Fibroblast of mammary gland (primary cell): ENCODE data around the gene SBSN.

Experiments
- DNase-seq: peaks from one replicate; pipeline ENCODE4 v3.0.0-alpha.2; 2010; ENCODE audit warnings: low read depth
- H3K4me3 ChIP-seq: 2 replicates; pipeline ENCODE4 v1.5.1; 2011; ENCODE audit warnings: low read depth, mild to moderate bottlenecking, low read length, moderate library complexity; ENCODE audit not compliant: control insufficient read depth
- CTCF ChIP-seq: conservative IDR thresholded peaks from 2 replicates; pipeline ENCODE4 v1.5.1; 2011; ENCODE audit warnings: low read depth, low read length, inconsistent platforms; ENCODE audit not compliant: control insufficient read depth, insufficient read depth

Gene SBSN

GRCh38 chr19:35528218-35529038 is at the start of gene SBSN:
SBSN (minus strand) TSS chr19:35528311; CDS start chr19:35528281, 30 bp downstream.
- TF ChIP-seq CTCF = no peak
- no peak within 1 kb of the TSS for H3K4me3 ChIP-seq
- peak; percentile 93 for DNase-seq

- DNase-seq = no peak
- TF ChIP-seq CTCF = no peak
- H3K4me3 ChIP-seq = no peak overlapping the region
Measured at GRCh38 chr19:35571406-35571965, 43.4 kb upstream of the SBSN start.

GRCh38 chr19:35569281-35569781 is 41.2 kb upstream of the SBSN start:
- H3K4me3 ChIP-seq = no peak overlapping the region
- no peak for TF ChIP-seq CTCF
- DNase-seq = no peak

- H3K4me3 ChIP-seq = no peak overlapping the region
- DNase-seq = no peak
- TF ChIP-seq CTCF = no peak
Measured at GRCh38 chr19:35566738-35567137, 38.6 kb upstream of the SBSN start.

GRCh38 chr19:35565016-35565856 is 37.1 kb upstream of the SBSN start:
- no peak for DNase-seq
- no peak overlapping the region for H3K4me3 ChIP-seq
- no peak for TF ChIP-seq CTCF

GRCh38 chr19:35563207-35563829 is 35.2 kb upstream of the SBSN start, which contains the start of gene ATP4A:
ATP4A (minus strand) TSS chr19:35563658; CDS start chr19:35563629, 29 bp downstream.
- no peak for TF ChIP-seq CTCF
- no peak within 1 kb of the TSS for H3K4me3 ChIP-seq
- DNase-seq = no peak
